HL-60 (cell line): ENCODE measurements around the gene TMEM174.

Experiments
- DNase-seq, 2 experiments: peaks; one replicate each; pipeline ENCODE4 v3.0.0-alpha.2; 2010 to 2020; ENCODE audit warnings: low read depth in 1 of 2, low spot score in 1 of 2
- H3K27ac ChIP-seq: fragments of 250-450 bp; sonication (Bioruptor Pico); replicated peaks from 2 replicates; pipeline ENCODE4 v1.5.1; 2020; ENCODE audit warnings: mild to moderate bottlenecking, moderate library complexity
- H3K27me3 ChIP-seq: fragments of 250-450 bp; sonication (Bioruptor Pico); 2 replicates; pipeline ENCODE4 v1.5.1; 2021; ENCODE audit warnings: mild to moderate bottlenecking, moderate library complexity; ENCODE audit not compliant: insufficient read depth, poor library complexity, severe bottlenecking
- H3K4me3 ChIP-seq: replicated peaks from 2 replicates; pipeline ENCODE4 v1.5.1; 2011; ENCODE audit warnings: mild to moderate bottlenecking, control low read depth, low read length; ENCODE audit not compliant: insufficient read depth
- CTCF ChIP-seq: IDR thresholded peaks from one replicate; pipeline ENCODE4 v1.5.1; 2011; ENCODE audit warnings: low read length, control low read depth, inconsistent platforms; ENCODE audit not compliant: insufficient read depth
- GABPA ChIP-seq: IDR thresholded peaks from 2 replicates; pipeline ENCODE4 v1.6.1; 2012; ENCODE audit warnings: low read depth
- POLR2AphosphoS5 ChIP-seq: IDR thresholded peaks from 2 replicates; pipeline ENCODE4 v1.6.1; 2012; ENCODE audit warnings: low read depth
- REST ChIP-seq: IDR thresholded peaks from 2 replicates; pipeline ENCODE4 v1.6.1; 2012; ENCODE audit warnings: low read depth; ENCODE audit not compliant: insufficient replicate concordance
- SPI1 ChIP-seq: IDR thresholded peaks from 2 replicates; pipeline ENCODE4 v1.6.1; 2012; ENCODE audit warnings: low read depth, mild to moderate bottlenecking, borderline replicate concordance

Gene TMEM174

GRCh38 chr5:73182307-73182706, 9.3 kb downstream of the TMEM174 start:
- no peak overlapping the region for H3K27ac ChIP-seq
- no peaks in the 10 kb centered on the region for H3K27me3 ChIP-seq
- H3K4me3 ChIP-seq: no peak overlapping the region
- no peak for DNase-seq
- no peak for TF ChIP-seq POLR2AphosphoS5
- no peak for TF ChIP-seq SPI1
- TF ChIP-seq REST: no peak
- TF ChIP-seq GABPA: no peak

GRCh38 chr5:73183000-73183399, 10.0 kb downstream of the TMEM174 start:
- H3K27ac ChIP-seq: no peak overlapping the region
- H3K4me3 ChIP-seq: no peak overlapping the region
- no peaks in the 10 kb centered on the region for H3K27me3 ChIP-seq
- TF ChIP-seq SPI1 (no peak), CTCF (no peak)
- no peak for DNase-seq

- Histone ChIP-seq H3K27me3 (no peaks in the 10 kb centered on the region), H3K27ac (no peak overlapping the region), H3K4me3 (no peak overlapping the region)
- TF ChIP-seq GABPA (no peak), SPI1 (no peak), CTCF (no peak), REST (no peak)
- DNase-seq: no peak
Measured at GRCh38 chr5:73183481-73183891, 10.5 kb downstream of the TMEM174 start.

- TF ChIP-seq REST: no peak
- DNase-seq: no peak
- Histone ChIP-seq H3K4me3 (no peak overlapping the region), H3K27ac (no peak overlapping the region), H3K27me3 (no peaks in the 10 kb centered on the region)
Measured at GRCh38 chr5:73186976-73187375, 14.0 kb downstream of the TMEM174 start.
